HepG2 (cell line): ENCODE measurements around the gene NOP9. TPM values are rescaled to one million over a fixed set of nuclear protein-coding genes. Genes with fewer than 3 reads are reported as not detected.

ENCODE experiments used
- ATAC-seq: fragments of 200-7000 bp; cut with Tn5 transposase; 3 replicates; pipeline ENCODE4 v1.9.1; 2020; ENCODE audit warnings: mild to moderate bottlenecking, moderate library complexity
- BruUV-seq: library from RNA; stranded (reverse); fragments of 400-500 nt; replicated peaks from 2 replicates; lab custom pipeline; 2021; lab: Mats Ljungman, UMichigan
- CTCF ChIA-PET: fragments of 300-600 bp; formaldehyde crosslinking; extraction: SDS; loops from one replicate; lab custom pipeline; 2021; ENCODE audit warnings: low total read pairs, inconsistent platforms, low intra/inter-chr PET ratio; lab: Yijun Ruan, JAX
- POLR2A ChIA-PET: fragments of 350-600 bp; sonication (Branson Sonifier 250); formaldehyde crosslinking; loops from one replicate; lab custom pipeline; 2020; ENCODE audit warnings: antibody characterized with exemption, inconsistent platforms; lab: Yijun Ruan, JAX
- DNase-seq: peaks from one replicate; pipeline ENCODE4 v3.0.0-alpha.2; 2015; ENCODE audit warnings: low spot score
- FAIRE-seq: peaks from 3 replicates; lab custom pipeline; 2011; peaks lifted over from hg19 to GRCh38; lab: Jason Lieb, UNC
- H2AFZ ChIP-seq: one replicate; pipeline ENCODE4 v1.6.1; 2011; ENCODE audit warnings: low read length, inconsistent platforms
- H3K27ac ChIP-seq: fragments of 300-600 bp; 3 replicates; pipeline ENCODE4 v1.8.0; 2011; ENCODE audit warnings: mixed run types, mild to moderate bottlenecking, mixed read lengths, low read length, inconsistent platforms; ENCODE audit not compliant: insufficient read depth; ENCODE audit errors: extremely low read length
- H3K27me3 ChIP-seq, 2 experiments: fragments of 200-600 bp in 1 of 2; 2 replicates in 1 of 2; 3 replicates in 1 of 2; pipeline versions ENCODE4 v1.6.0 to v1.8.0; 2011; ENCODE audit warnings: low read length in 2 of 2, mild to moderate bottlenecking in 2 of 2, moderate library complexity in 2 of 2, inconsistent platforms in 1 of 2; ENCODE audit not compliant: insufficient read depth in 2 of 2, control insufficient read depth in 1 of 2
- H3K36me3 ChIP-seq, 2 experiments: fragments of 200-600 bp in 1 of 2; replicated peaks in 1 of 2; 2 replicates in 1 of 2; 3 replicates in 1 of 2; pipeline versions ENCODE4 v1.5.1 to v1.8.0; 2011; ENCODE audit warnings: low read length in 2 of 2, inconsistent platforms in 1 of 2; ENCODE audit not compliant: insufficient read depth in 2 of 2, control insufficient read depth in 1 of 2
- H3K4me1 ChIP-seq: 2 replicates; pipeline ENCODE4 v1.5.1; 2012; ENCODE audit warnings: low read length, inconsistent platforms; ENCODE audit not compliant: insufficient read depth
- H3K4me2 ChIP-seq: 2 replicates; pipeline ENCODE4 v1.6.0; 2011; ENCODE audit warnings: low read depth, low read length, inconsistent platforms
- H3K4me3 ChIP-seq, 3 experiments: fragments of 200-600 bp in 1 of 3; sonication (generic), shearing (Covaris generic) in 1 of 3; replicated peaks in 1 of 3; 2 replicates each; pipeline ENCODE4 v1.5.1; 2011 to 2016; ENCODE audit warnings: low read length in 3 of 3, inconsistent platforms in 2 of 3, low read depth in 2 of 3, mild to moderate bottlenecking in 2 of 3, control low read depth in 1 of 3, mixed read lengths in 1 of 3; ENCODE audit not compliant: insufficient read depth in 1 of 3
- H3K79me2 ChIP-seq: one replicate; pipeline ENCODE4 v1.6.1; 2011; ENCODE audit warnings: low read length, inconsistent platforms; ENCODE audit not compliant: insufficient read depth
- H3K9ac ChIP-seq: 2 replicates; pipeline ENCODE4 v1.6.0; 2011; ENCODE audit warnings: mild to moderate bottlenecking, low read depth, low read length, inconsistent platforms; ENCODE audit not compliant: insufficient read depth
- H3K9me3 ChIP-seq: 2 replicates; pipeline ENCODE4 v1.5.1; 2012; ENCODE audit warnings: mild to moderate bottlenecking, low read length
- H4K20me1 ChIP-seq: 2 replicates; pipeline ENCODE4 v1.6.0; 2011; ENCODE audit warnings: inconsistent platforms, mild to moderate bottlenecking, low read length, moderate library complexity; ENCODE audit not compliant: insufficient read depth
- BCLAF1 ChIP-seq: fragments of 450-650 bp; IDR thresholded peaks from 2 replicates; pipeline ENCODE4 v1.6.1; 2017; ENCODE audit warnings: mild to moderate bottlenecking
- ETV5 ChIP-seq: IDR thresholded peaks from 2 replicates; pipeline ENCODE4 v1.6.1; 2018; ENCODE audit warnings: missing biosample characterization, missing genetic modification reagents, inconsistent platforms, borderline replicate concordance
- HIC2 ChIP-seq: sonication (generic); formaldehyde crosslinking; IDR thresholded peaks from 2 replicates; pipeline ENCODE4 v1.9.0; 2022; ENCODE audit warnings: low read depth, missing genetic modification reagents
- HOXD1 ChIP-seq: sonication (generic); formaldehyde crosslinking; IDR thresholded peaks from 2 replicates; pipeline ENCODE4 v1.5.0; 2020; ENCODE audit warnings: missing genetic modification reagents
- KMT2B ChIP-seq: IDR thresholded peaks from 2 replicates; pipeline ENCODE4 v1.6.1; 2016; ENCODE audit warnings: missing genetic modification reagents, missing compliant biosample characterization
- MXD3 ChIP-seq: IDR thresholded peaks from 2 replicates; pipeline ENCODE4 v1.6.1; 2016; ENCODE audit warnings: mild to moderate bottlenecking, missing biosample characterization, missing genetic modification reagents
- PAXIP1 ChIP-seq: sonication (generic); formaldehyde crosslinking; conservative IDR thresholded peaks from 2 replicates; pipeline ENCODE4 v1.4.0; 2020; ENCODE audit warnings: mild to moderate bottlenecking, missing genetic modification reagents, moderate library complexity
- TCF12 ChIP-seq, 2 experiments: fragments of 450-650 bp in 1 of 2; sonication (generic) in 1 of 2; formaldehyde crosslinking in 1 of 2; IDR thresholded peaks; 2 replicates each; pipeline versions ENCODE4 v1.6.1 to v1.8.0; 2017 to 2022; ENCODE audit warnings: antibody characterized with exemption in 1 of 2, mild to moderate bottlenecking in 1 of 2, missing genetic modification reagents in 1 of 2, moderate library complexity in 1 of 2
- ZBTB38 ChIP-seq: sonication (generic); formaldehyde crosslinking; IDR thresholded peaks from 2 replicates; pipeline ENCODE4 v1.5.1; 2020; ENCODE audit warnings: mild to moderate bottlenecking, missing genetic modification reagents
- ZBTB42 ChIP-seq: sonication (generic); formaldehyde crosslinking; IDR thresholded peaks from 2 replicates; pipeline ENCODE4 v1.5.0; 2020; ENCODE audit warnings: mild to moderate bottlenecking, missing genetic modification reagents
- ZNF230 ChIP-seq: sonication (generic); formaldehyde crosslinking; IDR thresholded peaks from 2 replicates; pipeline ENCODE4 v1.4.0; 2020; ENCODE audit warnings: mild to moderate bottlenecking, missing genetic modification reagents
- ZNF333 ChIP-seq: sonication (generic); formaldehyde crosslinking; IDR thresholded peaks from 2 replicates; pipeline ENCODE4 v1.4.0; 2020; ENCODE audit warnings: mild to moderate bottlenecking, missing genetic modification reagents, borderline replicate concordance
- ZNF383 ChIP-seq: sonication (generic); formaldehyde crosslinking; IDR thresholded peaks from 2 replicates; pipeline ENCODE4 v1.4.0; 2020; ENCODE audit warnings: missing genetic modification reagents, mild to moderate bottlenecking, borderline replicate concordance
- WGBS: methylation state at CpG from one replicate; pipeline ENCODE4 v1.1.6; 2017; ENCODE audit warnings: low lambda C conversion rate; 5-methylcytosine and 5-hydroxymethylcytosine counted together
- in situ Hi-C: cut with HindIII; loops from 2 replicates; pipeline ENCODE4 v1.10.0; 2017; ENCODE audit warnings: low pct_unique_long_range_greater_than_20kb; ENCODE audit not compliant: extremely low pct_ligation_motif_present
- intact Hi-C: fragments of 100-400 bp; cut with micrococcal nuclease; formaldehyde crosslinking; loops from one replicate; pipeline ENCODE4 v1.10.0; 2022; ENCODE audit not compliant: unreplicated experiment
- polyA plus RNA-seq, 8 experiments: library from polyadenylated mRNA; depleted of rRNA in 3 of 8; stranded (reverse) in 7 of 8; unstranded in 1 of 8; fragments of >200 nt; fragmentation: Illumina TruSeq in 4 of 8; extraction: Trizol in 4 of 8; gene quantifications; 2 replicates each; pipeline versions ENCODE4 v1.2.1 to v1.2.3, GENCODE V29; 2011 to 2016; ENCODE audit warnings: low read depth in 4 of 8, missing spikeins in 1 of 8, mixed read lengths in 1 of 8; ENCODE audit not compliant: insufficient read depth in 1 of 8
- total RNA-seq, 5 experiments: library from RNA; depleted of rRNA; stranded (reverse); fragments of >200 nt; fragmentation: Illumina TruSeq; extraction: Trizol; gene quantifications; 2 replicates each; pipeline ENCODE4 v1.2.3, GENCODE V29; 2016; ENCODE audit warnings: low read depth in 1 of 5

The NOP9 gene
- total and polyA plus RNA-seq, 2 of the 13 experiments (the other 11 are each of a cell fraction or from before 2014, with no cell fraction given) = 24.5 to 61.6 TPM

GRCh38 chr14:24260026-24260779 lies 39.4 kb upstream of the NOP9 start:
- H3K4me2 ChIP-seq = 0 out of 2 replicates have a peak overlapping the region, but pooled peaks have one; percentile 16
- H3K36me3 ChIP-seq = peaks cover 0 to 4% of the 10 kb centered on the region in 2 experiments; a peak in 1 of 5 replicates
- H3K27me3 ChIP-seq = no peaks in the 10 kb centered on the region
- ATAC-seq (peak; percentile 0), FAIRE-seq (no peak), DNase-seq (no peak)
- H3K4me3 ChIP-seq = no peak overlapping the region; a peak in 1 of 6 replicates
- H3K27ac ChIP-seq = no peak overlapping the region
- H3K4me1 ChIP-seq = peaks cover 33% of the 10 kb centered on the region
- H4K20me1 ChIP-seq = no peaks in the 10 kb centered on the region
- ChIA-PET POLR2A (interaction anchor here (2.1 to 16.5 kb wide), 3 partner anchors 8 to 19 kb away, joined by 8 to 435 read pairs (median 254); partner anchors contain the start of genes RABGGTA and TINF2), CTCF (no interaction called here)
- BruUV-seq = no TSS peak
- WGBS = 69% methylated on average over 16 of the region's 16 CpGs
- intact Hi-C loops (no loop called here), in situ Hi-C loops (no loop called here)
- H3K9me3 ChIP-seq = no peaks in the 10 kb centered on the region
- H3K79me2 ChIP-seq = no peaks in the 10 kb centered on the region
- no peak overlapping the region for H2AFZ ChIP-seq
- no peak overlapping the region for H3K9ac ChIP-seq
- TF ChIP-seq ZNF230 (0 out of 2 replicates have a peak, but pooled peaks have one; percentile 0), MXD3 (CRISPR knock-in tag) (no peak), HIC2 (CRISPR knock-in tag) (peak; percentile 93; the same call in 1 of the 2 replicates), ETV5 (CRISPR knock-in tag) (no peak), ZNF383 (no peak), BCLAF1 (no peak), KMT2B (CRISPR knock-in tag) (no peak), ZBTB42 (CRISPR knock-in tag) (0 out of 2 replicates have a peak, but pooled peaks have one; percentile 44), PAXIP1 (CRISPR knock-in tag) (peak; percentile 66), TCF12 (IDR thresholded peaks at IDR 0.05) (no peak), TCF12 (CRISPR knock-in tag; IDR thresholded peaks at IDR 0.05) (0 out of 2 replicates have a peak, but pooled peaks have one; percentile 30), ZBTB38 (peak; percentile 80), ZNF333 (CRISPR knock-in tag) (0 out of 2 replicates have a peak, but pooled peaks have one; percentile 65), HOXD1 (CRISPR knock-in tag) (0 out of 2 replicates have a peak, but pooled peaks have one; percentile 46)
